HepG2 (cell line): ENCODE measurements around the gene CENPL.

Experiments used
- CTCF ChIP-seq: sonication (generic); formaldehyde crosslinking; IDR thresholded peaks from 2 replicates; pipeline ENCODE4 v1.5.0; 2020; ENCODE audit warnings: mild to moderate bottlenecking, missing genetic modification reagents, moderate library complexity
- EZH2 ChIP-seq: conservative IDR thresholded peaks from 2 replicates; pipeline ENCODE4 v1.6.1; 2012; ENCODE audit warnings: mild to moderate bottlenecking, low read depth, low read length, moderate library complexity
- KLF13 ChIP-seq: sonication (generic); formaldehyde crosslinking; IDR thresholded peaks from 2 replicates; pipeline ENCODE4 v1.4.0; 2020; ENCODE audit warnings: mild to moderate bottlenecking, missing genetic modification reagents
- MXD1 ChIP-seq: sonication (generic); formaldehyde crosslinking; IDR thresholded peaks from 2 replicates; pipeline ENCODE4 v1.4.0; 2020; ENCODE audit warnings: mild to moderate bottlenecking, missing genetic modification reagents
- SP4 ChIP-seq: sonication (generic); formaldehyde crosslinking; IDR thresholded peaks from 2 replicates; pipeline ENCODE4 v1.8.1; 2023; ENCODE audit warnings: mild to moderate bottlenecking, missing genetic modification reagents
- ZNF17 ChIP-seq: sonication (generic); formaldehyde crosslinking; IDR thresholded peaks from 2 replicates; pipeline ENCODE4 v1.5.0; 2020; ENCODE audit warnings: mild to moderate bottlenecking, missing genetic modification reagents
- ZNF639 ChIP-seq: conservative IDR thresholded peaks from 2 replicates; pipeline ENCODE4 v1.6.1; 2018; ENCODE audit warnings: missing genetic modification reagents
- ZNF776 ChIP-seq: sonication (generic); formaldehyde crosslinking; IDR thresholded peaks from 2 replicates; pipeline ENCODE4 v1.4.0; 2020; ENCODE audit warnings: mild to moderate bottlenecking, missing genetic modification reagents

GRCh38 chr1:173865468-173866164, 40.9 kb upstream of the CENPL start:
- TF ChIP-seq CTCF (CRISPR knock-in tag) (no peak), KLF13 (no peak), ZNF17 (CRISPR knock-in tag) (no peak), ZNF776 (CRISPR knock-in tag) (no peak), MXD1 (CRISPR knock-in tag) (no peak), ZNF639 (no peak), EZH2 (no peak), SP4 (CRISPR knock-in tag) (no peak)
